GM23248 (cell line): ENCODE results near the gene CEBPG.

ENCODE experiments used
- EZH2 ChIP-seq: fragments of 200-600 bp; sonication (generic); IDR thresholded peaks from 2 replicates; pipeline ENCODE4 v1.6.1; 2018; ENCODE audit warnings: antibody characterized with exemption, mild to moderate bottlenecking; ENCODE audit not compliant: insufficient read depth, poor library complexity, severe bottlenecking
- EZH2phosphoT487 ChIP-seq: fragments of 200-600 bp; sonication (generic); IDR thresholded peaks from 2 replicates; pipeline ENCODE4 v1.6.1; 2018; ENCODE audit warnings: antibody characterized with exemption, moderate library complexity, mild to moderate bottlenecking, low read depth; ENCODE audit not compliant: insufficient read depth

- TF ChIP-seq EZH2: no peak
- no peak for TF ChIP-seq EZH2phosphoT487
Observed at GRCh38 chr19:33388231-33388724, 14.8 kb downstream of the CEBPG start.
